ENCODE results near the gene HESX1.

DNA sequence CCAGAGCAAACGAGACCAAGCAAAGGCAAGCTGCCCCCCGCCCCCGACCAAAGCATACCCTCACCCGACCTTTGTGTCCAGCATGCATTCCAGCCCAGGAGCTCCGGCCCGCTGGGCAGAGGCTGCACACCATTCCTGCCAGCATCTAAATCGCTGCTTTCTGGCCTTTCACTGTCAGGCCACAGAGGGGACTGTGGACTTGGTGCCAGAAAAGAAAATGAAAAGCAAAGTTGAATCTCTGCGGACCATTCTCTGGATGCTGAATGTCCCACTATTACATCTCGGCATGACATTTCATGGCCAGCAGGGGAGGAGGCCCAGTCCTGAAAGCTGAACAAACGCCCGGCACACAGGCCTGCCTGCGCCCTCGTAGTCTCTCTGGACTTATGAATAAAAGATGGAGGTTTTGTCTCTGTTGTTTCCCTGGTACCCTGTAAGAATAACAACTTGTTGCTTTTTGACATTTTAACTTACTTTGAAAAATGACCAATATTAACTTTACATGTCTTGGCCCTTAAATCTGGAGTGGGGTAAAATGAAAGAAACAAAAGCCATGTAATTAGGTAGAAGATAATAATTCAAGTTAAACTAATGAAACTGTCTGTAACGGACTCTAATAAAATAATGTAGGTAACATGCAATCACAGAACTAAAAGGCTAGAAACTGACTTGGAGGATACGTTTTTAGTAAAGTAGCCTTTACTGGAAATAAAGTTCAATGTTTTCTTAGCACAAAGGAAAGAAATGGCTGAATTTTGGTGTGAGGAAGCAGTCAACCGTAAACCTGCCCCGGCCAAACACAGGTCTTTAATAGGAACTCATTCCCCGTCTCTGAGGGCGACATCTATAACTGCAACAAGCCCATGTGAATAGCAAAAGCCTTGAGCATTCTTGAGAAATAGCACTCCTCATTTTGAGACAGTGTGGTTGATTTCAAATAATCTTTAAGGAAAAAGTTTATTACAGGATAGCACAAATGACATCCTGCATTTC is 47.3 kb downstream of the HESX1 start:
- TF ChIP-seq ZNF281 (CRISPR knock-in tag; IDR thresholded peaks at IDR 0.05): no peak
- TF ChIP-seq, protein P1, sequence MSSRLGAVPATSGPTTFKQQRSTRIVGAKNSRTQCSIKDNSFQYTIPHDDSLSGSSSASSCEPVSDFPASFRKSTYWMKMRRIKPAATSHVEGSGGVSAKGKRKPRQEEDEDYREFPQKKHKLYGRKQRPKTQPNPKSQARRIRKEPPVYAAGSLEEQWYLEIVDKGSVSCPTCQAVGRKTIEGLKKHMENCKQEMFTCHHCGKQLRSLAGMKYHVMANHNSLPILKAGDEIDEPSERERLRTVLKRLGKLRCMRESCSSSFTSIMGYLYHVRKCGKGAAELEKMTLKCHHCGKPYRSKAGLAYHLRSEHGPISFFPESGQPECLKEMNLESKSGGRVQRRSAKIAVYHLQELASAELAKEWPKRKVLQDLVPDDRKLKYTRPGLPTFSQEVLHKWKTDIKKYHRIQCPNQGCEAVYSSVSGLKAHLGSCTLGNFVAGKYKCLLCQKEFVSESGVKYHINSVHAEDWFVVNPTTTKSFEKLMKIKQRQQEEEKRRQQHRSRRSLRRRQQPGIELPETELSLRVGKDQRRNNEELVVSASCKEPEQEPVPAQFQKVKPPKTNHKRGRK (CRISPR knock-in tag; IDR thresholded peaks at IDR 0.05; ENCODE audit: borderline replicate concordance): no peak
- no peak for TF ChIP-seq CTCF (IDR thresholded peaks at IDR 0.05)
- TF ChIP-seq RELA (CRISPR knock-in tag; IDR thresholded peaks at IDR 0.05; ENCODE audit: borderline replicate concordance): no peak
- no peak for TF ChIP-seq CREB1 (CRISPR knock-in tag; IDR thresholded peaks at IDR 0.05)
- TF ChIP-seq, protein P2, sequence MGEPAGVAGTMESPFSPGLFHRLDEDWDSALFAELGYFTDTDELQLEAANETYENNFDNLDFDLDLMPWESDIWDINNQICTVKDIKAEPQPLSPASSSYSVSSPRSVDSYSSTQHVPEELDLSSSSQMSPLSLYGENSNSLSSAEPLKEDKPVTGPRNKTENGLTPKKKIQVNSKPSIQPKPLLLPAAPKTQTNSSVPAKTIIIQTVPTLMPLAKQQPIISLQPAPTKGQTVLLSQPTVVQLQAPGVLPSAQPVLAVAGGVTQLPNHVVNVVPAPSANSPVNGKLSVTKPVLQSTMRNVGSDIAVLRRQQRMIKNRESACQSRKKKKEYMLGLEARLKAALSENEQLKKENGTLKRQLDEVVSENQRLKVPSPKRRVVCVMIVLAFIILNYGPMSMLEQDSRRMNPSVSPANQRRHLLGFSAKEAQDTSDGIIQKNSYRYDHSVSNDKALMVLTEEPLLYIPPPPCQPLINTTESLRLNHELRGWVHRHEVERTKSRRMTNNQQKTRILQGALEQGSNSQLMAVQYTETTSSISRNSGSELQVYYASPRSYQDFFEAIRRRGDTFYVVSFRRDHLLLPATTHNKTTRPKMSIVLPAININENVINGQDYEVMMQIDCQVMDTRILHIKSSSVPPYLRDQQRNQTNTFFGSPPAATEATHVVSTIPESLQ (CRISPR knock-in tag; IDR thresholded peaks at IDR 0.05): no peak
- no peak for TF ChIP-seq ATF3 (CRISPR knock-in tag; conservative IDR thresholded peaks at IDR 0.05)
- TF ChIP-seq ELF4 (CRISPR knock-in tag; IDR thresholded peaks at IDR 0.05; ENCODE audit: low read depth): no peak
- TF ChIP-seq MAX (CRISPR knock-in tag; IDR thresholded peaks at IDR 0.05): no peak

All from WTC11 (cell line).